ENCODE data around the gene RFTN1.

The RFTN1 gene

GRCh38 chr3:16528581-16528993 is 15.1 kb upstream of the RFTN1 start:
- DNase-seq (ENCODE audit: low spot score) = no peak

DNA sequence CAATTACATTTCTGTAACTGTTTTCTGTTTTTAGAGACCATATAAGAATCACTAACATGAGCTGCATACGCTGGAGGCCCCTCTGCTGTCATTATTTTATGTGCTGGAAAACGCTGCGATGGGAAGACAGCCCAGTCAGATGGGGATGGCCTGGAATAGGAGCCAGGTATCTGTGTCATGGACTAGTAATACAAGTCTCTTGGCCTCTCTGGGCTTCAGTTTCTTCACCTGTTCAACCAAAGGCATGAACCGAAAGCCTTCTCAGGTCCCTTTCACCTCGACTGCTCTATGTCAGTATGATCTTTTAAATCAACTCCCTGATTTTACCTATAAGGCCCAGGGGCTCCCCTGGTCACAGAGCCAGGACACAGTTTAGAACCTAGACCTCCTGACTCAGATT is 14.6 kb upstream of the RFTN1 start:
- DNase-seq (ENCODE audit: low spot score) = no peak

- no peak for DNase-seq (ENCODE audit: low spot score)
These were observed 10.7 kb upstream of the RFTN1 start for GRCh38 chr3:16524196-16524595.

DNA sequence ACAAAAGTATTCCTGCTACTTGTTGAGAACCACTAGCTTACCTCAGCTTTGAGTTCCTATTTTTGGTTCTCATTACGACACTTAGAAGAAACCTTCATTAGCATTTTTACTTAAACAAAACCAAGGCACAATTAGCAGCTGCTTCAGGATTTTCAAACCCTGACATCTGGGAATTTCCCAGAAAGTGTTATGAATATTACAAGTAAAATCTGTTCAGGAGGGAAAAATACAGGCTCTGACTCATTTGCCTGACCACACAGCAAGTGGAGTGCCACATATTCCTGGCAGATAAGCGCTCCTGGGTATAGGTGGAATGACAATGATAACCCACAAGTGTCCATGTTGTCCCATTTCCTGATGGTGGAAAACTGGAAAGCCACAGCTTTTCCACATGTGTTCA is 10.3 kb upstream of the RFTN1 start:
- DNase-seq (ENCODE audit: low spot score) = no peak

- DNase-seq (ENCODE audit: low spot score) = no peak
These were observed 9.3 kb upstream of the RFTN1 start for GRCh38 chr3:16522834-16523233.

DNA sequence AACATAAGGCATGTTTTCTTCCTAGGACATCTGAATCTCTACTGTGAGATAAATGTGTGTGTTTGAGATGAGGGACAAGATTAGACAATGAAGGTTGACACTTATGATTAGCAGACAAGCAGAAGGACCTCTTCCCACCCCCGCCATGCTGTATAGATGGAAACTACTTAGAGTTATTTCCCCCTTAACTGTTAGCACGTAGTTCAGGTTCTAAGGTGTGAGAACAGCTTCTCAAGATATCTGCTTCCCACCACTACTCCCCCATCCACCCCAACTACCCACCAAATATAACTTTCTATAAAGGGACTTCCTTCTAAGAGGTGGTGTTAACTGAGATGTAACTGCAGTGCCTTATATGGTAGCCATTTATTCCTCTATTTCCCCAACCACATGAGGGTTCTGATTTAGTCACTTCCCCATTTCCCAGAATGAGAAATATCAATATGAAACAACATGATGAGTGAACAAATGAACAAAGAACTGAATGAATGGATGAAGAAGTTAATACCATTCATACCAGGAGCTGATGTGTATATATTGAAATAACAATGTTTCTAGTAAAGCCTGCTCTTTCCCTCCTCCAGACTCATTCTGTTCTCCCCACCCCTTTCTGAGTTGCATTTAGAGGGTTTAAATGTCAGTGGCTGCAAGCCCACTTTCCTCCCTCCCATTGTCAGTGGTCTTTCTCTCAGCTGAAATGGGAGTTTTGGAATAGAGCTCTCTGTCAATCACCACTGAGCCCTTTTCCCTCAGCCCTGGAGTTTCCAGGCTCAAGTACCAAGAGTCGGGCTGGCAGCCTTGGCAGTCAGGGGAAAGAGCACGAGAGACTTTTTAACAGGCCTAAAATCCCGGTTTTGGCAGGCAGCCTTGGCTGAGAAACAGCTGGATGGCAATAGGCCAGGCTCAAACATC is 7.7 kb upstream of the RFTN1 start:
- DNase-seq (ENCODE audit: low spot score) = no peak

- DNase-seq (ENCODE audit: low spot score) = no peak
These were observed 6.9 kb upstream of the RFTN1 start for GRCh38 chr3:16520241-16520969.

DNA sequence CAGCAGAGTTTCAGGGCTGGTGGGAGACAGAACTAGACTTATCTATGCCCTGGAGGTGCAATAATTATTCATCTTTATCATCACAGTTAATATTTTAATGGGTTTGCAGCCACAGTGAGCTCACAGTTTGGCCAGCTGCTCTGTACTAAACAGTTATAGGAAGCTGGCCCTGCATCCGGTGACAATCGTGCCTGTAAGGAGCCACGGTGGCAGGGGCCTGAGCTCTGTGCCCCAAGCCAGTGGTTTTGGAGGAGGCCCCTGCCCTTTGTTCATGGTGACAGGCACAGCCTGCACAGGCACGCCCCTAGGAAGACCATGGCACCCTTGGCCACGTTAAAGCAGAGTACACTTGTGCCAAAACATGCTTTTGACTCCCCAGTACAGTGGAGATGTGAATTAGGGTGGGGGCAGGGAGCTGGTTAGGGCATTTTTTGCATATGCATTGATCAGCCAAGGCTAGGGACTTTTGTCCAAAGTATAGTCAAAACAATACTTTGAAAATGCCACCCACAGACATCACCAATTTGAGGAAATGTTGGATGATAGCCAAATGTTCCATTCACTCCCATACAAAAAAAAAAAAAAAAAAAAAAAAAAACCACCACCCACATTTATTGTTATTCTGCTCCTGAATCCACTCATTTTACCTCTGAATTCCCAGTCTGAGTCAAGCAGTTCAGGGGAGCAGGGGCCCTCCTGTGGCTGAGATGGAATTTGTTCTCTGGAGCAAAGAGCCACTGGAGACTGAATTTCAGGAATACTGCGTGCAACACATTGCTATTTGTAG is 3.4 kb upstream of the RFTN1 start:
- no peak for DNase-seq (ENCODE audit: low spot score)

GRCh38 chr3:16515885-16516420 is 2.5 kb upstream of the RFTN1 start:
- no peak for DNase-seq (ENCODE audit: low spot score)

DNA sequence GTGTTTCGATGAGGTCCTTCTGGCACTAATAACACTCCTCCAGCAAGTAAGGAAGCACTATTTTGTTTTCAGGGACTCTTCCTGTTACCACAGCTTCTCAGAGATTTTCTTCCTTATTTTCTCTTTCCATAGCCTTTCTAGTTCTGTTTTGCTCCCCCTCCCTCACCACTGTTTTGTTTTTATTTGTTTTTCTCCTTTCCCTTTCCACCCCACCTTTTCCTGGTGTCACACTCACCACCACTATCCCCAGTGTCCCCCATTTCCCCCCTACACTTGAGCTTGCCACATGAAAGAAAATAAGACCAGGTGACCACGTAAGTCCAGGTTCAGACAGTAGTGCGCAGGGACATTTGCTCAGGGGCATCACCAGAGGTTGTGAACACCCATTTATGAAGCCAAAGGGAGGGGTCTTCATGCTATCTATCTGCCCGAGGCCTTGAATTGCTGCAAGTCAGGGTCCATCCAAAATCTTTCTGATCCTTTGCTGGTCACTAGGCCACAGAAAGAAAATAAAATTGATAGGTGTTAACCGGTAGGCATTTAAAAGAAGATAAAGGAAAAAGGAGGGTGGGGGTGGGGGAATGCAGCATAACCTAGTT is 1.4 kb upstream of the RFTN1 start:
- DNase-seq (ENCODE audit: low spot score) = no peak

DNA sequence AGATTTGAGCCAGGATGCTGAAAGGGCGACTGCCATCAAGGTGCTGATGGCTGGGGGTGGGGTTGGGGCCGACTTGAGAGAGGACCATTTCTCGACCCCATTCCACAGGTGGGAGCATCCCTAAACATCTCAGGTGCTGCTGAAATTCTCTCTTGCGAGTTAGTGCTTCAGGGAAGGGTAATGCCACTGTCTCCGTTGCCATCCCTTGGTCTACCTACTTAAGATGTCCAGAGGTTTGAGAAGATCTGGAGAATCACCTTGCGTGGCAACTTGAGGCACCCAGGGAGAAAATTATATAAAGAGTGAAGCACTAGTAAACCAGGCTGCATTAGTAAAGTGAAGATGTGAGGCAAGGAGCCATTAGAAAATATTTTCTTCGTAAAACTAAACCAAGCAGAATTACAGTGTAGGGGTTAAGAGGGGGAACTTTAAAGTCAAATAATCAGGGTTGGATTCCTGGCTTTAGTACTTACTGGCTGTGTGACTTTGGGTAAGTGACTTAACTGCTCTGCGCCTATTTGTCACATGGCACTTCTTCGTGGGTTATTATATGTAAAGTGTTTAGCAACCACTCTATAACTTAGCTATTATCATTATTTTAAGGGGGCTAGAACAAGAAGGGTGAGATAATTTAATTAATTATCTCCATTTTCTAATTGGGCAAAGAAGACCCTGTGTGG is 662 bp upstream of the RFTN1 start:
- no peak for DNase-seq (ENCODE audit: low spot score)

GRCh38 chr3:16512435-16513140 is 911 bp downstream of the RFTN1 start:
- DNase-seq (ENCODE audit: low spot score) = no peak

GRCh38 chr3:16511681-16512434 is 1.6 kb downstream of the RFTN1 start:
- DNase-seq (ENCODE audit: low spot score) = no peak

DNA sequence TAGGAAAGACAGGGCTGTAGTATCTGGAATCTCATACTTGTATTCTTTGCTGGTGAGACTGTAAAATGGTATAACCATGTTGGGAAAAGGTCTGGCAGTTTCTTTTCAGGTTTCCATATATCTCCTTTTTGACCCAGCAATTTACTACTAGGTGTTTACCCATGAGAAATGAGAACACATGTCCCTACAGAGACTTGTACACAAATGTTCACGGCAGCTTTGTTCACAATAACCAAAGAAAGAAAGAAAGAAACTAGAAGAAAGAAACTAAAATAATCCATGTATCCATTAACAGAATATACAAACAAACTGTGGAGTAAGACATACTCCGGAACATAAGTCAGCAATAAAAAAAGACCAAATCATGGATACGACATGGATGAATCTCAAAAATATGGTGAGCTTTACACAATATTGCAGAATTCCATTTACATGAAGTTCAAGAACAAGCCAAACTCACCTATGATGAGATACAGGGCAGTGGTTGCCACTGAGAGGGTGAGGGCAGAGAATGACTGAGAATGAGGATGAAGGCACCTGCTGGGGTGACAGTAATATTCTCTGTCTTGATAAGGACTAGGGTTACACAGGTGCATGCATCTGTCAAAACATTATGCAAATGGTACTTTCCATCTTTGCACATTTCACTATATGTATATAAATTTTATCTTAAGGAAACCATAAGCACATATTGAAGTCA is 2.7 kb downstream of the RFTN1 start:
- DNase-seq (ENCODE audit: low spot score) = no peak

DNA sequence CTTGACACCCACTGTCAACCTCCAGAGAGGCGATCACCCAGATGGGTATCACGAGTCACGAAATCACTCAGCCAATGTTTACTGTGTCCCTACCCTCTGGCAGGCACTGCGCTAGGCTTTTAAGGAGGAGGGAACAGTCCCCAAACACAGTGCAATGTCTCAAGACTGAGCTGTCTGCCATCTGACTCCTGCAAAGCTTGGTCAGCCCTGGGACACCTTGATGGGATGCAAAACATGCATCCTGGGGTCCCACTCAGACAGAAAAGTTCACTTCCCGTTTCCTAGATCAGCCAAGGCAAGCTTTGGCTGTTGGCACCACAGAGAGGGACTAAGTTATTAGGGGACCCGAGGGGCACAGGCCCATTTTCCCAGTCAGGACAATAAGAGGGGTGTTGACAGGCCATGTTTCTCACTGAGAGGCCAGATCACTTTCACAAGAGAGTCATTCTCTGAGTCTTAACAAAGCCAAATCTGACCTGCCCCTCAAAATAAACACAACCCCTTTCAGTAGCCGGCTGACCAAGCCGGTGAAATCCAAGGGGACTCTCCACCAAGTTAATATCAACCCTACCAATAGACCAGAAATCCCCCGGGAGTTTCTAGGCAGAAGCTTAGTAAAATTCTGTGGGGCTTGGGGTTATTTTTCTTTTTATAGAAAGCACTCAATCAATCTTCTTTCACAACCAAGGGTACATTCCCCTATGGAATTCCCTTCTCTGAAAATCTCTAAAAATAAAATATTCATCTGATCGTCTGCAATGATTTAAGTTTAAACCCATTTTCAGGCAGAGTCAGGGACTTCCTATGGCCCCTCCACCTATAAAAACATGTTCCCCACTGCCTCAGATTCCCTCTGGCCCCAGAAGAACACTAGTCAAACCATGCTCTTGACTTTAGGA is 3.5 kb downstream of the RFTN1 start:
- no peak for DNase-seq (ENCODE audit: low spot score)

- no peak for DNase-seq (ENCODE audit: low spot score)
These were observed 4.9 kb downstream of the RFTN1 start for GRCh38 chr3:16508591-16508995.

GRCh38 chr3:16508243-16508578 is 5.3 kb downstream of the RFTN1 start:
- no peak for DNase-seq (ENCODE audit: low spot score)

GRCh38 chr3:16507578-16508242 is 5.8 kb downstream of the RFTN1 start:
- no peak for DNase-seq (ENCODE audit: low spot score)
